SU-DHL-6 (cell line): ENCODE data around the gene KIFC3.
"Not testable (repeated sequence)": the region's sequence is repeated elsewhere in the genome, so short reads cannot be mapped to it uniquely, and the experiment has no call there.

Experiments used
- EZH2phosphoT487 ChIP-seq: fragments of 200-600 bp; sonication (generic), shearing (Covaris generic); conservative IDR thresholded peaks from 2 replicates; pipeline ENCODE4 v1.6.1; 2018; ENCODE audit warnings: mild to moderate bottlenecking, antibody characterized with exemption, low read length, moderate library complexity, mixed read lengths
- TF ChIP-seq, protein P1 (sequence below): fragments of 200-600 bp; sonication (generic); IDR thresholded peaks from one replicate; pipeline ENCODE4 v1.5.1; 2017; ENCODE audit warnings: antibody characterized with exemption, mild to moderate bottlenecking, low read length, moderate library complexity; ENCODE audit not compliant: insufficient read depth, poor library complexity, severe bottlenecking

DNA sequence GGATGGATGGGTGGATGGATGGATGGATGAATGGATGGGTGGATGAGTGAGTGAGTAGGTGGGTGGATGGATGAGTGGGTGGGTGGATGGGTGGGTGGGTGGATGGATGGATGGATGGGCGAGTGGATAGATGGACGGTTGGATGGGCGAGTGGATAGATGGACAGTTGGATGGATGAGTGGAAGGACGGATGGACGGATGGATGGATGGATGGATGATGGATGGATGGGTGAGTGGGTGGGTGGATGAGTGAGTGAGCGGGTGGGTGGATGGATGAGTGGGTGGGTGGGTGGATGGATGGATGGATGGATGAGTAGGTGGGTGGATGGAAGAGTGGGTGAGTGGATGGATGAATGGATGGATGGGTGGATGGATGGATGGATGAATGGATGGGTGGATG is 72.4 kb downstream of the KIFC3 start:
- not testable (repeated sequence) for TF ChIP-seq EZH2phosphoT487
- TF ChIP-seq, protein P1, sequence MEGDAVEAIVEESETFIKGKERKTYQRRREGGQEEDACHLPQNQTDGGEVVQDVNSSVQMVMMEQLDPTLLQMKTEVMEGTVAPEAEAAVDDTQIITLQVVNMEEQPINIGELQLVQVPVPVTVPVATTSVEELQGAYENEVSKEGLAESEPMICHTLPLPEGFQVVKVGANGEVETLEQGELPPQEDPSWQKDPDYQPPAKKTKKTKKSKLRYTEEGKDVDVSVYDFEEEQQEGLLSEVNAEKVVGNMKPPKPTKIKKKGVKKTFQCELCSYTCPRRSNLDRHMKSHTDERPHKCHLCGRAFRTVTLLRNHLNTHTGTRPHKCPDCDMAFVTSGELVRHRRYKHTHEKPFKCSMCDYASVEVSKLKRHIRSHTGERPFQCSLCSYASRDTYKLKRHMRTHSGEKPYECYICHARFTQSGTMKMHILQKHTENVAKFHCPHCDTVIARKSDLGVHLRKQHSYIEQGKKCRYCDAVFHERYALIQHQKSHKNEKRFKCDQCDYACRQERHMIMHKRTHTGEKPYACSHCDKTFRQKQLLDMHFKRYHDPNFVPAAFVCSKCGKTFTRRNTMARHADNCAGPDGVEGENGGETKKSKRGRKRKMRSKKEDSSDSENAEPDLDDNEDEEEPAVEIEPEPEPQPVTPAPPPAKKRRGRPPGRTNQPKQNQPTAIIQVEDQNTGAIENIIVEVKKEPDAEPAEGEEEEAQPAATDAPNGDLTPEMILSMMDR: not testable (repeated sequence)
